K562 (cell line): ENCODE results near the gene RRH. TPM values are rescaled to one million over a fixed set of nuclear protein-coding genes. Genes with fewer than 3 reads are reported as not detected.

Experiments
- ATAC-seq: fragments of 200-7000 bp; cut with Tn5 transposase; 3 replicates; pipeline ENCODE4 v1.9.1; 2020; ENCODE audit warnings: moderate library complexity
- BruUV-seq: library from RNA; stranded (reverse); fragments of 400-500 nt; replicated peaks from 2 replicates; lab custom pipeline; 2021; lab: Mats Ljungman, UMichigan
- CTCF ChIA-PET: fragments of 300-600 bp; formaldehyde crosslinking; extraction: SDS; loops from one replicate; lab custom pipeline; 2021; ENCODE audit warnings: low intra/inter-chr PET ratio; lab: Yijun Ruan, JAX
- POLR2A ChIA-PET: fragments of 300-600, 350-650 bp; sonication (Branson Sonifier 250); formaldehyde crosslinking; extraction: SDS; loops from one replicate; lab custom pipeline; 2021; ENCODE audit warnings: antibody characterized with exemption, inconsistent platforms; lab: Yijun Ruan, JAX
- DNase-seq, 4 experiments: peaks; one replicate each; pipeline versions ENCODE4 v3.0.0 to v3.0.0-alpha.2; 2011 to 2018; ENCODE audit warnings: low spot score in 3 of 4, mixed read lengths in 3 of 4; ENCODE audit errors: extremely low read depth in 1 of 4
- FAIRE-seq: peaks from 2 replicates; lab custom pipeline; 2011; peaks lifted over from hg19 to GRCh38; lab: Jason Lieb, UNC
- H2AFZ ChIP-seq: 2 replicates; pipeline ENCODE4 v1.6.0; 2011; ENCODE audit warnings: low read depth, low read length, control low read depth, inconsistent platforms
- H3K27ac ChIP-seq: fragments of 200-600 bp; 3 replicates; pipeline ENCODE4 v1.8.0; 2011; ENCODE audit warnings: low read depth, mild to moderate bottlenecking, control low read depth, inconsistent platforms, low read length, moderate library complexity, mixed read lengths; ENCODE audit errors: extremely low read depth
- H3K27me3 ChIP-seq, 2 experiments: fragments of 300-600 bp in 1 of 2; 2 replicates in 1 of 2; 3 replicates in 1 of 2; pipeline versions ENCODE4 v1.6.0 to v1.8.0; 2011; ENCODE audit warnings: inconsistent platforms in 2 of 2, low read length in 2 of 2, mild to moderate bottlenecking in 1 of 2, mixed read lengths in 1 of 2, moderate library complexity in 1 of 2; ENCODE audit not compliant: control insufficient read depth in 2 of 2, insufficient read depth in 2 of 2
- H3K36me3 ChIP-seq: fragments of 300-600 bp; 3 replicates; pipeline ENCODE4 v1.8.0; 2011; ENCODE audit warnings: mild to moderate bottlenecking, low read length, inconsistent platforms; ENCODE audit not compliant: control insufficient read depth, insufficient read depth
- H3K4me1 ChIP-seq, 2 experiments: fragments of 200-600 bp in 1 of 2; replicated peaks in 1 of 2; 2 replicates in 1 of 2; 3 replicates in 1 of 2; pipeline versions ENCODE4 v1.5.1 to v1.8.0; 2011; ENCODE audit warnings: inconsistent platforms in 2 of 2, low read length in 2 of 2, mild to moderate bottlenecking in 1 of 2, mixed read lengths in 1 of 2, moderate library complexity in 1 of 2; ENCODE audit not compliant: control insufficient read depth in 2 of 2, insufficient read depth in 2 of 2
- H3K4me2 ChIP-seq: 2 replicates; pipeline ENCODE4 v1.6.1; 2011; ENCODE audit warnings: low read length, control low read depth, inconsistent platforms, mixed read lengths; ENCODE audit not compliant: insufficient read depth
- H3K4me3 ChIP-seq: fragments of 200-600 bp; sonication (generic), shearing (Covaris generic); 2 replicates; pipeline ENCODE4 v1.5.1; 2016; ENCODE audit warnings: control low read depth, inconsistent platforms
- H3K79me2 ChIP-seq: fragments of 200-600 bp; 3 replicates; pipeline ENCODE4 v1.8.0; 2011; ENCODE audit warnings: low read length, inconsistent platforms; ENCODE audit not compliant: control insufficient read depth, insufficient read depth
- H3K9ac ChIP-seq, 2 experiments: 2 replicates each; pipeline versions ENCODE4 v1.6.0 to v1.6.1; 2011; ENCODE audit warnings: low read depth in 2 of 2, low read length in 2 of 2, control low read depth in 1 of 2, inconsistent platforms in 1 of 2, mild to moderate bottlenecking in 1 of 2, mixed read lengths in 1 of 2; ENCODE audit not compliant: insufficient read depth in 1 of 2
- H3K9me1 ChIP-seq: one replicate; pipeline ENCODE4 v1.6.0; 2011; ENCODE audit warnings: inconsistent platforms, mild to moderate bottlenecking, low read length, moderate library complexity; ENCODE audit not compliant: control insufficient read depth, insufficient read depth
- H3K9me3 ChIP-seq: replicated peaks from 2 replicates; pipeline ENCODE4 v1.5.1; 2011; ENCODE audit warnings: low read depth, low read length, inconsistent platforms; ENCODE audit not compliant: control insufficient read depth, insufficient read depth
- H4K20me1 ChIP-seq: replicated peaks from 2 replicates; pipeline ENCODE4 v1.6.1; 2011; ENCODE audit warnings: low read length, inconsistent platforms, mixed read lengths; ENCODE audit not compliant: control insufficient read depth, insufficient read depth
- NFIC ChIP-seq: fragments of 450-650 bp; IDR thresholded peaks from 2 replicates; pipeline ENCODE4 v1.6.1; 2017; ENCODE audit warnings: mild to moderate bottlenecking, inconsistent platforms
- ZNF121 ChIP-seq: sonication (generic); formaldehyde crosslinking; conservative IDR thresholded peaks from 2 replicates; pipeline ENCODE4 v1.8.0; 2022; ENCODE audit warnings: missing genetic modification reagents
- WGBS: fragments of 100-300 bp; shearing (Covaris generic); methylation state at CpG from one replicate; pipeline ENCODE4 v1.1.6; 2016; ENCODE audit warnings: low coverage, mixed read lengths; ENCODE audit not compliant: insufficient coverage; ENCODE audit errors: missing lambda C conversion rate; 5-methylcytosine and 5-hydroxymethylcytosine counted together
- in situ Hi-C: fragments of 300-500 bp; cut with MboI; formaldehyde crosslinking; loops from 4 replicates; pipeline ENCODE4 v1.15.0; 2018; ENCODE audit warnings: inconsistent platforms, mixed read lengths
- intact Hi-C: fragments of 100-400 bp; cut with micrococcal nuclease; formaldehyde crosslinking; loops from 2 replicates; pipeline ENCODE4 v1.14.2; 2022
- polyA plus RNA-seq, 8 experiments: library from polyadenylated mRNA; depleted of rRNA in 4 of 8; stranded (reverse) in 5 of 8; unstranded in 3 of 8; fragments of >200 nt; fragmentation: Nextera tagmentation in 2 of 8; fragmentation: Illumina TruSeq in 1 of 8; extraction: Ambion mirVana in 2 of 8; extraction: Trizol in 1 of 8; gene quantifications; 2 replicates each; pipeline versions ENCODE4 v1.2.1 to v1.2.3, GENCODE V29; 2011 to 2014; ENCODE audit warnings: inconsistent platforms in 1 of 8, missing spikeins in 1 of 8
- total RNA-seq, 7 experiments: library from RNA; depleted of rRNA in 6 of 7; stranded (reverse); fragments of >200 nt in 6 of 7; fragmentation: Illumina TruSeq in 2 of 7; extraction: Trizol in 2 of 7; gene quantifications; 2 replicates each; pipeline versions ENCODE4 v1.2.1 to v1.2.3, GENCODE V29; 2011 to 2021; ENCODE audit warnings: low replicate concordance in 1 of 7
- TF ChIP-seq, protein P1 (sequence below): sonication (generic); formaldehyde crosslinking; IDR thresholded peaks from 2 replicates; pipeline ENCODE4 v1.8.0; 2022; ENCODE audit warnings: missing genetic modification reagents, mild to moderate bottlenecking, moderate library complexity, borderline replicate concordance

The RRH gene
- total and polyA plus RNA-seq, 9 of the 15 experiments (the other 6 are each of a cell fraction or from before 2014, with no cell fraction given) = 0.04 to 0.31 (median 0.12) TPM; not detected in 3

DNA sequence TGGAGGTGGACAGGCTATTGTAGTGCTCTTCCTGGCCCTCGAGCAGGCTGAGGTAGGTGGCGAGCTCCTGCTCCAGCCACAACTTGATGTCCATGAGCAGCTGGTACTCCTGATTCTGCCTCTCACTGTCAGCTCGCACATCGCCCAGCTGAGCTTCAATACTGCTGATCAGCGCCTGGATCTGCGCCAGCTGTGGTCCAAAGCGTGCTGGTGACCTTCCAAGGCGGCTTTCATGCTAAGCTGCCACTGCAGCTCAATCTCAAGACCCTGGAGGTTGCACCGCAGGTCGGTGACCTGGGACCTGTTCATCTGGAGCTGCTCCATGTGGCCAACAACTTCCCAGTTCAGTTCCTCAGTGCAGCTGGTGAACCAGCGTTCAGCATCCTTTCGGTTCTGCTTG, 51.3 kb downstream of the RRH start:
- Histone ChIP-seq H3K27ac (no peak overlapping the region), H3K4me1 (0 out of 5 replicates have a peak, but pooled peaks cover 0 to under 1% of the 10 kb centered on the region in 2 experiments), H3K9me3 (no peaks in the 10 kb centered on the region), H4K20me1 (no peaks in the 10 kb centered on the region), H2AFZ (no peak overlapping the region), H3K4me3 (no peak overlapping the region), H3K4me2 (no peak overlapping the region), H3K9ac (peak overlapping the region in 1 of 2 experiments; percentile 56; a peak in 1 of 4 replicates), H3K27me3 (peaks cover 0 to 19% of the 10 kb centered on the region in 2 experiments; a peak in 2 of 5 replicates), H3K9me1 (peaks cover 3% of the 10 kb centered on the region), H3K36me3 (no peaks in the 10 kb centered on the region), H3K79me2 (no peaks in the 10 kb centered on the region)
- peak; percentile 20; the same call in 2 of the 3 replicates for ATAC-seq
- CTCF ChIA-PET = no interaction called here
- FAIRE-seq = no peak
- TF ChIP-seq, protein P1, sequence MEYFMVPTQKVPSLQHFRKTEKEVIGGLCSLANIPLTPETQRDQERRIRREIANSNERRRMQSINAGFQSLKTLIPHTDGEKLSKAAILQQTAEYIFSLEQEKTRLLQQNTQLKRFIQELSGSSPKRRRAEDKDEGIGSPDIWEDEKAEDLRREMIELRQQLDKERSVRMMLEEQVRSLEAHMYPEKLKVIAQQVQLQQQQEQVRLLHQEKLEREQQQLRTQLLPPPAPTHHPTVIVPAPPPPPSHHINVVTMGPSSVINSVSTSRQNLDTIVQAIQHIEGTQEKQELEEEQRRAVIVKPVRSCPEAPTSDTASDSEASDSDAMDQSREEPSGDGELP = peak; percentile 24; the same call in 1 of the 2 replicates
- TF ChIP-seq ZNF121 (CRISPR knock-in tag) (no peak), NFIC (peak; percentile 26; the same call in 1 of the 2 replicates)
- POLR2A ChIA-PET = interaction anchor here (0.6 to 0.8 kb wide), 4 partner anchors 9 to 39 kb away, joined by 3 to 4 read pairs (median 4); no protein-coding TSS in a partner anchor
- in situ Hi-C loops = no loop called here
- no peak for DNase-seq
- 2% methylated on average over 12 of the region's 12 CpGs for WGBS
- no TSS peak for BruUV-seq
- intact Hi-C loops = no loop called here
